Stimulated activated CD8-positive, alpha-beta memory T cell treated with anti-CD3 and anti-CD28 coated beads, Interleukin-4, amount 100 ng/mL, for 4 hours (primary cell): Measurements from ENCODE around the gene UQCR11.
A peak's percentile ranks its signal among the peaks of the same experiment; 100 is the strongest.

Source experiments
- DNase-seq, 2 donors: peaks; one replicate each; pipeline ENCODE4 v3.0.0-alpha.2; 2020; ENCODE audit warnings: low read depth in 2 of 2, low spot score in 1 of 2

UQCR11 gene

GRCh38 chr19:1616875-1617274, 11.6 kb upstream of the UQCR11 start:
- DNase-seq = no peak

GRCh38 chr19:1616396-1616795, 11.1 kb upstream of the UQCR11 start:
- DNase-seq = no peak

DNA sequence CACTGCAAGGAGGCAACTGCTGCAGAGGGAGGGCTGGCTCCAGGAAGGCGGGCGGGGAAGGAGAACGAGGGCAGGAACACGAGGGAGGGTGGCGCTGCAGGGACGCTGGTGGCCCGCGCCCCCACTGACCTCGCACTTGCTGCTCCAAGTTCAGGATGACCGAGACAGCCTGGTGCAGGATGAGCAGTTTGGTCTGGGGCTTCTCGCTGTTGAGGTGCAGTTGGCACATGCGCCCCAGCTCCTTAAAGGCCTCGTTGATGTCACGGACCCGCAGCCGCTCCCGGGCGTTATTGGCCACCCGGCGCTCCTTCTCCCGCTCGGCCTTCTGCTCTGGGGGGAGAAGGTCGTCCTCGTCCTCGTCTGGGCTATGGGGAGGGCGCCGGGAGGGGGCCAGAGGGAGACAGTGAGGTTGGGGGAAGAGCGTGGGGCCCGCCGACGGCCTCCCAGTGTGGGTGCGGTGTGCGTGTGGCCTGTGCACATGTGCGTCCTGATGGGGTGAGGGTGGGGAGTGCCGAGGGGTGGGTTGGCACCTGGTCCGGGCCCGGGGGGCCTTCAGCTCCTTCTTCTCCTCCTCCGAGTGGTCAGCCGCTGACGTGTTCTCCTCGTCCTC, 10.0 kb upstream of the UQCR11 start:
- DNase-seq = no peak

DNA sequence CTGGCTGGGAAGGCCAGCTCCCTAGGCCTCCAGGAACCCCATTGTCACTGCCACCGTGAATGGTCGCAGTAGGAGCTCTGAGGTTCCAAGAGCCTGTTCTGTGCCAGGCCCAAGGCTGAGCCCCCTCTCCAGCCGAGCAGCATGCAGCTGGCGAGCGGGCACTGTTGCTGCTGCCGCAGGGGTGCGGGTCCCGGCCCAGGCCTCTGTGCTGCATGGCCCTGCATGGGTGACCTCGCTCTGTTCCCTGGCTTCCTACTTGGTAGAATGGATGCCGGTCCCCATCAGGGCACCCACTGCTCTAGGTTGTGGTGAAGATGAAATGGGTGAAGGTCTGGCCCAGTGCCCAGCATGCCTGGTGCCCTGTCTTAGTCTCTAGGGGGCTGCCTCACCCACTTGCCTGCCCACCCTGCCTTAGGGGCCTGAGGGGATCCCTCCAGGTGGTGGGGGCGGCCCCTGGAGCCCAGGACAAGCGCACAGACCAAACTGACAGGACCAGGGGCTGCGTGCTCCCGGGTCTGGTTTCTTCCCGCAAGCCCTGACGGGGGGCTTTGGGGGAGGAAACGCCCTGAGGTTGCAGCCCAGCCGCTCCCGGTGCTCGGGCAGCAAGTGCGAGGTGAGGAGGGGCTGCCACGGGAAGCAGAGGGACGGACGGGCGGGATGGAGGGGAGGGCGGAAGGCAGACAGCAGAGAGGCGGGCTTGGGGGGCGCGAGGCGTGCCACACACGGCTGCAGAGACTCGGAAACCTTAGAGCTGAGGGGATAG, 8.7 kb upstream of the UQCR11 start:
- no peak for DNase-seq

GRCh38 chr19:1613146-1613545, 7.9 kb upstream of the UQCR11 start:
- DNase-seq = no peak

GRCh38 chr19:1612114-1613086, 7.1 kb upstream of the UQCR11 start:
- DNase-seq = no peak

- no peak for DNase-seq
These were observed 6.1 kb upstream of the UQCR11 start for GRCh38 chr19:1611353-1611752.

GRCh38 chr19:1610579-1610978, 5.3 kb upstream of the UQCR11 start:
- peak in 1 of 2 donors; percentile 14 for DNase-seq

- no peak for DNase-seq
These were observed 4.6 kb upstream of the UQCR11 start for GRCh38 chr19:1609680-1610474.

GRCh38 chr19:1609103-1609396, 3.8 kb upstream of the UQCR11 start:
- DNase-seq = no peak

- DNase-seq = no peak
These were observed 3.3 kb upstream of the UQCR11 start for GRCh38 chr19:1608359-1609102.

DNA sequence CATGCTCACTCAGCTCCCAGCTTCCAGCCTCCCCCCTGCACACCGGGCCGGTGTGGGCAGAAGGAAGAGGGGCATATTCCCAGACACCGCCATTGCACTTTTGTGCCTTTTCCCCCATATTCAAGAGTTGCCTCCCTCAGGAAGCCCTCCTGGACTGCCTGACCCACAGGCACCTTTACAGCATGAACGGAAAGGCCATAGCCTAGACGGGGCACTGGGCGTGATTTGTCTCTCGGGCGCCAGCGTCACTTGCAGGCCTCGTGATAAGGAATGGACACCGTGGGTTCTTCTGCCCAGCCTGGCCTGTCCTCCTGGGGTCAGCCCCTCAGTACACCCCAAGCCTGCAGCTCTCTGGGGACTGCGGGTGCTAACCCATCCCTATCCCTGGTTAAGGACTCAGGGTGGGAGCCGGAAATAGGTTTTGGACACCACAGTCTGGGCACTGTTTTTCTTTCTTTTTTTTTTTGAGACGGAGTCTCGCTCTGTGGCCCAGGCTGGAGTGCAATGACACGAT, 933 bp upstream of the UQCR11 start:
- DNase-seq = no peak

DNA sequence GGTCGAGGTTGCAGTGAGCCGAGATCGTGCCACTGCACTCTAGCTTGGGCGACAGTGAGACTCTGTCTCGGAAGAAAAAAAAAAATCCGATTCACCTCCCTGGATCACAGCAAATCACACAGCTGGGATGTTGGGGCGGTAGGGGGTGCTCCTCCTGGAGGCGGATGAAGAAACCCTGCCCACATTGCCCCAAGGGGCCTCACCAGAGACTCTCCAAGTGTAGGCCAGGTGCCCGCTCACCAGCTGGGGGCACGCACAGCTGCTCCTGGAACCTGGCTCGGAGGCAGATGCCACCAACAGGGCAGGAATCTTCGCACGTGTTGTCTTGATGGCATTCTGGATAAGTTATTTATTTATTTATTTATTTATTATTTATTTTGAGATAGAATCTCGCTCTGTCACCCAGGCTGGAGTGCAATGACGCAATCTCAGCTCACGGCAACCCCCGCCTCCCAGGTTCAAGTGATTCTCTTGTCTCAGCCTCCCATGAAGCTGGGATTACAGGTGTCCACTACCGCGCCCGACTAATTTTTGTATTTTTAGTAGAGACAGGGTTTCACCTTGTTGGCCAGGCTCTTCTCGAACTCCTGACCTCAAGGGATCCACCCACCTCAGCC, 3.1 kb downstream of the UQCR11 start:
- no peak for DNase-seq

GRCh38 chr19:1601613-1602064, 3.6 kb downstream of the UQCR11 start:
- DNase-seq = no peak

- DNase-seq = no peak
These were observed 5.8 kb downstream of the UQCR11 start for GRCh38 chr19:1599460-1599846.

GRCh38 chr19:1598777-1599459, 6.3 kb downstream of the UQCR11 start:
- no peak for DNase-seq

DNA sequence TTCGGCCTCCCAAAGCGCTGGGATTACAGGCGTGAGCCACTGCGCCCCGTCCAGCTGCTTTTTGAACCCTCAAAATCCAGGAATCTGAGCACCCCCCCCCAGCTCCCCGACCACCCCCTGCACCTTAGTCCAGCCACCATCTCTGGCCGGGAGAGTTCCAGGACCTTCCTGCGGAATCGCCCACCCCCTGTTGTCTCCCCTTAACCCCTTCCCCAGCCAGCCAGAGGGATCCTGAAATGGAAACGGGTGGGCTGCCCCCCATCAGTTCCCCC, 11.8 kb downstream of the UQCR11 start:
- no peak for DNase-seq

- DNase-seq = peak; percentile 64 to 78
These were observed 12.3 kb downstream of the UQCR11 start, which contains the start of gene MBD3 for GRCh38 chr19:1592755-1593500. MBD3 (minus strand) TSS chr19:1592865; CDS start chr19:1592631, 234 bp downstream.
